Superior temporal gyrus (tissue), 1 donor: ENCODE data around the gene RTN4RL1.

Source experiments
- DNase-seq: peaks from one replicate; pipeline ENCODE4 v3.0.0-alpha.2; 2016; ENCODE audit errors: extremely low spot score

RTN4RL1 gene

GRCh38 chr17:1919201-1919600 is 105.9 kb downstream of the RTN4RL1 start:
- no peak for DNase-seq

- no peak for DNase-seq
These were observed 106.6 kb downstream of the RTN4RL1 start for GRCh38 chr17:1918346-1919162.

GRCh38 chr17:1916963-1917715 is 108.0 kb downstream of the RTN4RL1 start:
- DNase-seq, result no peak

- no peak for DNase-seq
These were observed 108.8 kb downstream of the RTN4RL1 start for GRCh38 chr17:1916316-1916715.

GRCh38 chr17:1915889-1916288 is 109.2 kb downstream of the RTN4RL1 start:
- DNase-seq, result no peak

GRCh38 chr17:1914661-1915083 is 110.5 kb downstream of the RTN4RL1 start:
- DNase-seq, result no peak

- DNase-seq, result no peak
These were observed 111.4 kb downstream of the RTN4RL1 start for GRCh38 chr17:1913702-1914101.

- no peak for DNase-seq
These were observed 113.0 kb downstream of the RTN4RL1 start for GRCh38 chr17:1912146-1912545.

- no peak for DNase-seq
These were observed 115.1 kb downstream of the RTN4RL1 start for GRCh38 chr17:1909985-1910384.

DNA sequence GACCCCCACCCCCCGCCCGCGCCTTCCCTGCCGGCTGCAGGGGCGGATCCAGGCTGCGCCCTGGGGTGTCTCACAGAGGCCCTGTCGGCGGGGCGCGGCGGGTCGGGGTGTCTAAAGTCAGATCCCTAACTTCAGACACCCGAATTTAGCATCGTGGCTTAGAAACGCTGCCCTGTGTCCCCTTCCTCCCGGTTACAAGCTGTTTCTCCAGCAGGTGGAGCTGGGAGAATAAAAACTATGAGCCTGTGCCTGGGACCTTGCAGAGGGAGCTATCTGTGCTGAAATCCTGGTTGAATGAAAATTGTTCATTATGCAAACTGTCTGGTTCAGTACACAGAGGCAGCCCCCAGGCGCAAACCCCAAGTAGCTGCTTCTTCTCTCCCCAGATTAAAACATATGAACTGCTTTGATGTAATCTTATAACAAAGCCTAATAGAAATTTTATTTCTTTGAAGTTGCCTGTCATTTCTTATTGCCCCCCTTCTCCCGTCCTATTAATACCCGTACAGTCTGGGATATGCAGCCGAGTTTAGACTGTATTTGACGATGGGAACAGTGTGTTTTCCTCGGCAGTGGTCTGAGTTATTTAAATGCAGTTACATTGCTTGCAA is 116.3 kb downstream of the RTN4RL1 start:
- DNase-seq, result peak; percentile 80

DNA sequence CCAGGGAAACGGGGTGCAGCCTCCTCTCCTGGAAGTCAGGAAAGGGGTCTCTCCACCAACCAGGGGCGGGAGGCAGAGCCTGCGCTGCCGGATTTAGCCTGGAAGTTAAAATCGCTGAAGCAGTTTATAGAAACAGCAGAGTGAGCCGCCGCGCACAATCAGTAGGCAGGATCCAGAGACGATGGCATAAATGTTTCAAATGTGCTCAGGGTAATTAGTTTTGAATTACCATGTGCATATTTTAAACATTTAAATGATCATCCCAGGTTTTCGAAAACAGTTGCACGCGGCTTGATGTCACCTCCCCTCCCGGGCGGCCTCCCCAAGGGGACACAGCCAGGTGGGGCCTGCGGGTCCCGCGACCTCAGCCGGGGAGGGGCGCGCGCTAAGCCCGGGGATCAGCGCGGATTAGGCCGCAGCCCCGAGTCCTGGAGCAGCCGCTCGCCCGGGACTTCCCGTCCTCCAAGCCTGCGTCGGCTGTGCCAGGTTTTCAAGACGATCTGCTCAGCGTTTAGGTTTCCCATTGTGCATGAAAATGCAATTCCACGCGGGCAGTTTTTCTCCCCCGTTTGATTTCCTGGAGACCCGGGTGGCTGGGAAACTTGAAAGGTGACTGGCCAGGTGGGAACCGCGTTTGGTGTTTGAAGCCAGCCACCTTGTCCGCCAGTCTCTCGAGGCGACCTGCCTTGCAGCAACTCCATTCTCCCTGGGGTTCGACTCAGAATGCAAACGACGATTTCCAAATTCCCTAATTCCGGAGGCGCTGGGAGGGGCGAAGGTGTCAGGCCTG is 117.0 kb downstream of the RTN4RL1 start:
- peak; percentile 37 for DNase-seq

- no peak for DNase-seq
These were observed 117.9 kb downstream of the RTN4RL1 start for GRCh38 chr17:1907216-1907631.

DNA sequence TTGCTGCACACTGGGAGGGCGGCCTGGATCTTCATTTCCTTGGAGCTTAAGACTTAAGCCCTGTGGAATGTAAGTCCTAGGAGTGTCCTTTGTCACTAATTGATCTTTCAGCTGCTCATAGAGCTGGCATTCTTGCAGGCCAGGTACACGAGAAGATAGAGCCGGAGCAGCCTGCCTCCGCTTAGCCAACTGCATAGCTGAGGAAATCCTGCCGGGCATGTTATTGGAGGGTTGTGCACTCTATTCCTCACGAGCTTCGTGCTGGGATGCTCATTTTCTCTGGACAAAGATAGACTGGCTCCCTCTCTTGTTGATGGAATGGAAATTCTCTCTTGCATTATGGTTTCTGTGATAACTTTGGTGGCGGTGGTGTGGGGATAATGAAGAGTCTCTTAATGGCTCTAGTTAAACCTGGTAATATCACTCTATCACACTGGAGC is 118.5 kb downstream of the RTN4RL1 start:
- DNase-seq, result peak; percentile 42

DNA sequence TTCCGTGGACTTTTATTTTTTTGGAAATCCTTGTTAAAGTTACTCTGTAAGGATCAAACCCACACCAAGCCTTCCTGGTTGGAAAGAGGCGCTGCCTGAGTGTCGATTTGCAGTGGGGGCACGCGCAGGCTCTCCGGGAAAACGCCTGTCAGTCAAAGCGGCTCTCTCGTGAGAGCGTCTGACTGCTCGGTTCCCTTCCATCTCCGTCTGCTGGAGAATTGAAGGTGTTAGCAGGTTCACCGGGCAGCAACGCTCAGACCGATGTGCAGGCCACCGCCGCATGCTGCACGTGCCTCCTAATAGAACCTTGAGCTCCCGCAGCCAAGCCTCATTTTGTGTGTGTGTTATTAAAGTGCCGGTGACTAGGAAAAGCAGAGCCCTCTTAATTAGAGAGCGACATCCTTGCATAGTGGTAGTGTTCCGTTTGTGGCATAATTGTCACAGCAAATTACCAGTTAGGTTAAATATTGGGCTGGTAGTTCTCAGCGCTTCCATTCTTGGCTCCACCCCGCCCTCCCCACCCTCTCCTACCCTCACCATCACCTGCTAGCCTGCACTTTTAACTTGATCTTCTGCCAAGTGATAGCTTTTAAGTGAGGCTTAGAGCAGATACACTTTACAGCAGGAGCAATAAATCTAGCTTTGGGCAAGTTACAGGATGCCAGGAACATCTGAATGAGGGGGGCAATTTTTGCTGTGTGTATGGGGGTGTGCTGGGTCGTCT is 119.8 kb downstream of the RTN4RL1 start:
- no peak for DNase-seq

- no peak for DNase-seq
These were observed 120.6 kb downstream of the RTN4RL1 start for GRCh38 chr17:1904273-1905182.

DNA sequence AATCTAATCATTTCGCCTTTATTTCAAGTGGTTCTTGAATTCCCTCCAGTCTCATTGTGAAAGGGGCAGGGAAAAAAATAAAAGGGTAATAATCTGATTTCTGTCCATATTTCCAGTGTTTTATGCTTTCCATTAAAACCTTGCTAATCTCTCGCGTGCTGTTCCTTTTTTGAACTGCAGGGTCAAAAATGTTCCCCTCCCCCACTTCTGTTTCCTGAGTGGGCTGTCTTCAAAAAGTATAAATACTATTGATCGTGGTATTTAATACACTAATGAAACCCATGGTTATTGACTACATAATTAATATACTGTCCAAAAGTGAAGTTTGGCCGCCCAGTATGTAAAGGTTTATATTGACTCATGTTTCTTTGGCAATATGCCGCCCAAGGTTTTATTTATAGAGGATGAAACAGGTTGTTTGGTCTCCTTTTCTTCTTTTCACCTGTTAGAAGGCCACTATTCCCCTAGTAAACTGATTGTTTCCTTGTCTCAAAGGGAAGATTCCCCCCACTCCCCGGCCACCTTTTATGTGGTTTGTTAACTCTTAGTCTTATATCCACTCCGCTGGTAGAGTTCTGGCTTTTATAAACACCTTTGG is 125.6 kb downstream of the RTN4RL1 start:
- no peak for DNase-seq

DNA sequence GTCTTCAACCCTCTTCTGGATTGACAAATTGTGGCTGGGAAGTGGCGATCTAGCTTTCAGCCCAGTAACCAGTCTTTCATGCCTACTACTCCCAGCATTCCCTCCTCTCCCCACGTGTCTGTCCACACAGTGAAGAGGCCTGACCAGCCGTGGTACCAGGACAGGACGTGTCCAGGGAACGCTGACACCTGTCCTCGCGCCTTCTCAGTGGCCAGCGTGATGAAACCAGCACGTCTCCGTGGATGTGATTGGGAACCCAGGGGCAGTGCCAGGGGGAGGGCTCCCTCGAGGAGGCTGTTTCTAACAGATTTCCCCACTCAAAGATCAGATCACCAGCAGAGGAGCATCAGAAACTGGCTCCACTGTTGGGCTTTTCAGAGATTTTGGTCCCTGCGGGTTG is 126.3 kb downstream of the RTN4RL1 start:
- no peak for DNase-seq

- DNase-seq, result no peak
These were observed 126.8 kb downstream of the RTN4RL1 start for GRCh38 chr17:1898332-1898731.

- DNase-seq, result no peak
These were observed 128.0 kb downstream of the RTN4RL1 start for GRCh38 chr17:1897105-1897656.
